Right lobe of liver (tissue), 6 donors: ENCODE results near the gene MEF2A. TPM values are rescaled to one million over a fixed set of nuclear protein-coding genes. Genes with fewer than 3 reads are reported as not detected.

ENCODE experiments used
- ATAC-seq, 4 donors: fragments of 200-7000 bp; cut with Tn5 transposase; one replicate each; pipeline ENCODE4 v1.9.1; 2020; ENCODE audit warnings: mild to moderate bottlenecking in 4 of 4, moderate library complexity in 4 of 4
- DNase-seq, 3 donors: peaks; one replicate each; pipeline ENCODE4 v3.0.0-alpha.2; 2020
- H3K27ac ChIP-seq, 3 donors: fragments of 200-600 bp; one replicate each; pipeline ENCODE4 v1.8.0; 2022
- H3K27me3 ChIP-seq, 2 donors: fragments of 200-600 bp; one replicate each; pipeline ENCODE4 v1.8.0; 2022
- H3K36me3 ChIP-seq, 4 donors: fragments of 200-600 bp; sonication (generic) in 1 of 4; one replicate each; pipeline versions ENCODE4 v1.5.1 to v1.8.0; 2017 to 2022; ENCODE audit warnings: control low read depth in 1 of 4
- H3K4me1 ChIP-seq, 4 donors: fragments of 200-600 bp; sonication (generic) in 1 of 4; one replicate each; pipeline versions ENCODE4 v1.5.1 to v1.8.0; 2017 to 2022; ENCODE audit warnings: control low read depth in 1 of 4
- H3K4me3 ChIP-seq, 3 donors: fragments of 200-600 bp; one replicate each; pipeline ENCODE4 v1.8.0; 2022
- H3K9me3 ChIP-seq, 4 donors: fragments of 200-600 bp; sonication (generic) in 1 of 4; one replicate each; pipeline versions ENCODE4 v1.5.1 to v1.8.0; 2017 to 2022; ENCODE audit warnings: control low read depth in 1 of 4
- CTCF ChIP-seq, 4 donors: fragments of 200-600 bp in 3 of 4; fragments of 450-650 bp in 1 of 4; IDR thresholded peaks; one replicate each; pipeline versions ENCODE4 v1.5.1 to v1.8.0; 2016 to 2022; ENCODE audit warnings: antibody characterized with exemption in 4 of 4, mild to moderate bottlenecking in 2 of 4
- POLR2A ChIP-seq: fragments of 450-650 bp; IDR thresholded peaks from one replicate; pipeline ENCODE4 v1.6.1; 2017; ENCODE audit warnings: antibody characterized with exemption, mild to moderate bottlenecking
- WGBS: methylation state at CpG from one replicate; pipeline ENCODE4 v1.1.6; 2018; ENCODE audit warnings: low coverage, low lambda C conversion rate; ENCODE audit not compliant: insufficient coverage; ENCODE audit errors: missing lambda C conversion rate; 5-methylcytosine and 5-hydroxymethylcytosine counted together
- intact Hi-C, 2 donors: fragments of 100-400 bp; cut with DNase I; formaldehyde crosslinking; loops; one replicate each; pipeline versions ENCODE4 v1.11.2 to v1.14.1; 2022
- total RNA-seq, 6 experiments: library from RNA; depleted of rRNA in 2 of 6; stranded (reverse); fragments of >200 nt in 2 of 6; fragmentation: NEBNext Ultra II Directional in 3 of 6; extraction: Animal tissue kit (Norgen Biotek cat#: 25700) in 3 of 6; gene quantifications; one replicate each; pipeline versions ENCODE4 v1.1.0 to v1.2.4, GENCODE V29; 2016 to 2023
- donor health status: DM: no; HTN: yes; CAD: no.
- donor health status: DM: no; HTN: no; CAD: no.
- donor health status: DM: no; HTN: no; CAD: no.
- donor health status: DM: no; HTN: yes; CAD: no.
- donor health status: DM: no; HTN: yes; CAD: no.

The MEF2A gene
- total RNA-seq, 6 experiments from 2014 or later = 20.1 to 35.5 (median 25.4) TPM

- intact Hi-C loops = no loop called here
- H3K36me3 ChIP-seq = no peaks in the 10 kb centered on the region
- H3K4me1 ChIP-seq = no peaks in the 10 kb centered on the region
- WGBS = 86% methylated on average over 2 of the region's 2 CpGs
- TF ChIP-seq CTCF (IDR thresholded peaks at IDR 0.05) (no peak), POLR2A (no peak)
- no peak overlapping the region for H3K27ac ChIP-seq
- ATAC-seq (no peak), DNase-seq (no peak)
- H3K9me3 ChIP-seq = no peaks in the 10 kb centered on the region
- H3K27me3 ChIP-seq = no peaks in the 10 kb centered on the region
- no peak overlapping the region for H3K4me3 ChIP-seq
Observed at GRCh38 chr15:99552111-99552510, 13.7 kb upstream of the MEF2A start.

- Histone ChIP-seq H3K27me3 (no peaks in the 10 kb centered on the region), H3K4me1 (no peaks in the 10 kb centered on the region), H3K36me3 (no peaks in the 10 kb centered on the region), H3K27ac (no peak overlapping the region), H3K4me3 (no peak overlapping the region), H3K9me3 (no peaks in the 10 kb centered on the region)
- WGBS = 92% methylated on average over 5 of the region's 5 CpGs
- DNase-seq (no peak), ATAC-seq (no peak)
- intact Hi-C loops = no loop called here
- TF ChIP-seq POLR2A (no peak), CTCF (IDR thresholded peaks at IDR 0.05) (no peak)
Observed at GRCh38 chr15:99554880-99555488, 10.8 kb upstream of the MEF2A start.

- Histone ChIP-seq H3K4me1 (no peaks in the 10 kb centered on the region), H3K4me3 (no peak overlapping the region), H3K27ac (no peak overlapping the region), H3K27me3 (no peaks in the 10 kb centered on the region), H3K36me3 (no peaks in the 10 kb centered on the region), H3K9me3 (no peaks in the 10 kb centered on the region)
- TF ChIP-seq POLR2A = no peak
- TF ChIP-seq CTCF (IDR thresholded peaks at IDR 0.05) = no peak
- WGBS = 86% methylated on average over 5 of the region's 5 CpGs
- ATAC-seq (no peak), DNase-seq (no peak)
- intact Hi-C loops = no loop called here
Observed at GRCh38 chr15:99556011-99556410, 9.8 kb upstream of the MEF2A start.

- WGBS = 81% methylated on average over 3 of the region's 4 CpGs
- Histone ChIP-seq H3K27me3 (no peaks in the 10 kb centered on the region), H3K4me3 (no peak overlapping the region), H3K36me3 (no peaks in the 10 kb centered on the region), H3K9me3 (no peaks in the 10 kb centered on the region), H3K4me1 (no peaks in the 10 kb centered on the region), H3K27ac (no peak overlapping the region)
- intact Hi-C loops = no loop called here
- TF ChIP-seq POLR2A = no peak
- no peak for TF ChIP-seq CTCF (IDR thresholded peaks at IDR 0.05)
- ATAC-seq (no peak), DNase-seq (no peak)
Observed at GRCh38 chr15:99556578-99556977, 9.2 kb upstream of the MEF2A start.

GRCh38 chr15:99558084-99558483 lies 7.7 kb upstream of the MEF2A start:
- TF ChIP-seq POLR2A (no peak), CTCF (IDR thresholded peaks at IDR 0.05) (no peak)
- DNase-seq = no peak
- Histone ChIP-seq H3K4me1 (no peaks in the 10 kb centered on the region), H3K27ac (no peak overlapping the region), H3K4me3 (no peak overlapping the region), H3K36me3 (no peaks in the 10 kb centered on the region), H3K9me3 (no peaks in the 10 kb centered on the region), H3K27me3 (no peaks in the 10 kb centered on the region)
- 100% methylated on average over 3 of the region's 3 CpGs for WGBS
- ATAC-seq = no peak
- intact Hi-C loops = no loop called here
